HG03575 (cell line): ENCODE data around the gene YAF2.
"Not testable (repeated sequence)": the region's sequence is repeated elsewhere in the genome, so short reads cannot be mapped to it uniquely, and the experiment has no call there.

Experiments
- ATAC-seq: cut with Tn5 transposase; IDR thresholded peaks from one replicate; pipeline ENCODE4 v1.9.1; 2021; ENCODE audit not compliant: unreplicated experiment, insufficient number of reproducible peaks, low FRiP score; ENCODE audit errors: extremely low read depth

Gene YAF2

GRCh38 chr12:42208574-42208973 lies 29.5 kb downstream of the YAF2 start:
- no peak for ATAC-seq

- no peak for ATAC-seq
These were observed 33.2 kb downstream of the YAF2 start for GRCh38 chr12:42204819-42205218.

DNA sequence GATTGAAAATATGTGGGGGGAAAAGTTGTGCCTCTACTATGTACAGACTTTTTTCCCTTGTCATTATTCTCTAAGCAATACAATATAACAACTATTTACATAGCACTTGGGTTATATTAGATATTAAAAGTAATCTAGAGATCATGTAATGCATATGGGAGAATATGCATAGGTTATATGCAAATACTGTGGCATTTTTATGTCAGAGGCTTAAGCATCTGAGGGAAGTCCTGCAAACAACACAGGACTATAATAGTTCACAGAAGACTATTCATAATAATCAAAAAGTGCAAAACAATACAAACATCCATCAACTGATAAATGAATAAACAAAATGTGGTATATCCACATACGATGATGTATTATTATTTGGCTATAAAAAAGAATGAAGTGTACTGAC lies 33.7 kb downstream of the YAF2 start:
- ATAC-seq = no peak

DNA sequence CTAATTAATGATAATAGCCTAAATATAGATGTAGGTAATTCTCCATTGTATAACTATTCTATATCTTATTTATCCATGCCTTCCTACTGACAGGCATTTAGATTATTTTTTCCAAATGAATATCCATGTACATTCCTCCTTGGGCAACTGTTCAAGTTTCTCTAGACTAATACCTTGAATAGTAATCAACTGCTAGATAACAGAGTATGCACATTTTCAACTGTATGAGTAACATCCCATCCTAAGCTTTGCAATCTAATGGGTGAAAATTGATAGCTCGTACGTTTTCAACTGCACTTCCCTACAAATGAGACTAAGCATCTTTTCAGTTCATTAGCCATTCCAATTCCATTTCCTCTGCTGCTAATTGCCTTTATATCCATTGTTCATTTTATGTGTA lies 37.0 kb downstream of the YAF2 start:
- ATAC-seq = no peak

- no peak for ATAC-seq
These were observed 39.0 kb downstream of the YAF2 start for GRCh38 chr12:42199007-42199406.

DNA sequence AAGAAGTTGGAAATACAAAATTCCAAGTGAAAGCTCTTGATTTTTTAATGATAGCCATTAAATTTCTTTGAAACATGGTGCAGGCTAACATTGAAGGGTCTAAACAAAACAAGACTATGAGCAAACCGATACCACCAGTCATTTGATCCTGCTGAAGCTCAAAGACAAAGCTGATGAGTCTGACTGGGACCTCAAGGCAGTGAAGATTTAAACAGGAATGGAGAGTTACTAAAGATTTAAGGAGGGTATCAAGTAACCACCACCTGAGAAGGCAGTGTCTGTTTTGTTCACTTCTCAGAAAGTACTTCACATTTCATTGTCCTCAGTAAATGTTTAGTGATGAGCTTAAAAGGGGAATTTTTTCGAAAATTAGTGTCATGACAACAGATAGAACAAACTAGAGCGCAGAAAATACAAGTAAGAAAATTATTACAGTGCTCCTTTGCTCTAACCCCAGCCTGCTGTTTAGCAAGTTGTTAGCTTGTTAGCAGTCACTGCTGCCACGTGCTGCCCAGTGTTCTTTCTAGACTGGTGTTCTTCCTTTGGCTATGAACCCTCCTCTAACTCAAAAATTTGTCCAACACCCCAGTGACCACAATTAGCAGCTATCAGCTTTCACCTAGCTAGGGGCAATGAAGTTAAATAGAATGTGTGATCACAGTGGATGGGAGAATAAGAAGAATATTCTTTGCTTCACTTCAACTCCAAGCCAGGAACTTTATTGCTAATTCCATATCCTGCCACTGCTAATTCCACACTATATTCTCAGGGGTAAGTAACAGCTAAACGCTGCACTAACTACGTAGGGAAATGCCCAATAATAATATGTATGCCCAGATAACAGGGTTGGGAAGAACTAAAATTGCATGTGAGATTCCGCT lies 41.1 kb downstream of the YAF2 start:
- ATAC-seq = no peak

DNA sequence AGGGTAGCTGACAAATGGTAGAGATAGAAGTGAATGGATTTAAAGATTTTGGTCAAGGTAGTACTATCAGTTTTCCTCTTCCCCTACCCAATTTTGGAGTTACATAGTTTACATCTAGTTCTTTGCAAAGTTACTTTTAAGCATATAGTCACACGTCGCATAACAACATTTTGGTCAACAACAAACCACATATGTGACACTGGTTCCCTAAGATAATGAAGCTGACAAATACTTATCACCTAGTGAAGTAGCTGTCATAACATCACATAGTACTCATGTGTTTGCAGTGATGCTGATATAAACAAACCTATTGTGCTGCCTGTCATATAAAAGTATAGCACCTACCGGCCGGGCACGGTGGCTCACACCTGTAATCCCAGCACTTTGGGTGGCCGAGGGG lies 45.4 kb downstream of the YAF2 start:
- no peak for ATAC-seq

GRCh38 chr12:42192258-42192657 lies 45.8 kb downstream of the YAF2 start:
- no peak for ATAC-seq

DNA sequence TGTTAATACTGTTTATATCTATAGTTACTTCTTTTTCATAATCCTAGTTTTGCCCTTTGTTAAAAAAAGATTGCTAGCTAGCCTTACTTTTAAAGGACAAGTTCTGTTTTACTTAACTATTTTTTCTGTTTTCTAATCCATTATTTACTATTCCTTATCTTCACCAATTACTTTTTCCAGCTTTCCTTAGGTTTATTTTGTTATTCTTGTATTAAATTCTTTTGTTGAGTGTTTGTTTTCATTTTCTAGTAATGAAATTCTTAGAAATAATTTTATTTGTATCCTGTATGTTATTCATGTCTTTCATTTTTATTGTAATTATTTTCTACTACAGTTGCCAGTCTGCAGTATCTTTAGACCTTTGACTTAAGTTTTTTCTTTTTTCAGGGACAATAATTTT lies 47.7 kb downstream of the YAF2 start:
- ATAC-seq = no peak

- not testable (repeated sequence) for ATAC-seq
These were observed 49.8 kb downstream of the YAF2 start for GRCh38 chr12:42188275-42188674.

- no peak for ATAC-seq
These were observed 50.2 kb downstream of the YAF2 start for GRCh38 chr12:42187799-42188198.

GRCh38 chr12:42186793-42187192 lies 51.3 kb downstream of the YAF2 start:
- ATAC-seq = no peak

DNA sequence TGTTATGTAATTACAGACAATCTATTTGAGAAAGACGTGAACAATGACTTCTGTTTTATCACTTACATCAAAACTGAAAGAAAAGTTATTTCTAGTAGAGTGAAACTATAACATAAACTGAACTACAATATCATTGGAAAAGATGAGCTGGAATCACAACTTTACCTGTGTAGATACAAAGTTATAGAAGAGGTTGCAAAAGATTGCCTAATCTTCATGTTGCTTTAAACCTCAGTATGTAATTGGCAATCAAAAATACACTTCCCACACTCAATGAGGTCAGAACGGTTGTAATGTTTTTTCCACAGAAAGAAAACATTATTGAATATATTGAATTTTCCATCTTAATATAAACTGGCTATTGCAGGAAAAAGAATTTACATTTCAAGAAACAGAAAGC lies 55.7 kb downstream of the YAF2 start:
- ATAC-seq = no peak

DNA sequence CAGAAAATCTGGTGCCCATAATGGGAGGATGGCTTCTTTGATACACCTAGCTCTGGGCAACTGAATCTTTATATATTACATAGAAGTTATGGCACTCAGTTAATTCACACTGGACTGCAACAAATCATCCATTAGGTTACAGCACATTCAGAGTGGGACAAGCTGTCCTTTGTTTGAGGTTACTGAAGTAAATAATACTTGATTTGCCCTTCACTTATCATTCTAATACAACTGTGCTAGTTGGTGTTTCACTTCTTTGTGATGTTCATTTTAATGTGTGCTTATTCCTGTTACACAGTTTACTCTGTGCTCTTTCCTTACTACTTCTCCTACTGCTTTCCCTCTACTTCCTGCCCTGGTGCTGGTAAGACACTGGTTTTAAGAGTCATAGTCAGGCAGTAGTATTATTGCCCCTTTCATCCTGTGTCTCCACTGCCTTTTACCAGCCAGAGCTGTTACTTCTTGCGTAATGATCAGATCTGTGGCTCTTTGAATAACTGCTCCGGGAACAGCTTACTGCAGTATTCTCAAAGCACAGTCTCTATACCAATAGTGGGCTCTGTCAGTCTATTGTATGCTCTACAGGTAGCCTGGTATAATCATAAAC lies 57.0 kb downstream of the YAF2 start:
- ATAC-seq = no peak

DNA sequence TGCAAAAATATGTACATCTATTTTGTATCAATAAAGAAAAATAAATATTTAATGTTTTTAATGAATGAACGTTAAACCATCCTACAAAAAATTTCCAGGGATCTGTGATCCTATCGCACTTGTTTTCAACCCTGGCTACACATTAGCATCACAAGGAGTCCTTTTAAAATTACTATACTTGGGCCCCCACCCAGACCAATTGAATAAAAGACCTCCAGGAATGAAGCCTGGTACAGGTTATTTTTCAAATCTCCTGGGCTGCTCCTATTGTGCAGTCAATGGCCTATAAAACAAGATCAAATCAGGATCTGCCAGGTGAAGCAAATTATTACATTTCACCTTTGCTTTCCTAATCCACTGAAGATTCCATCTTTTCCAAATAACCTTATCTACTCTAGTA lies 59.9 kb downstream of the YAF2 start:
- ATAC-seq = no peak

DNA sequence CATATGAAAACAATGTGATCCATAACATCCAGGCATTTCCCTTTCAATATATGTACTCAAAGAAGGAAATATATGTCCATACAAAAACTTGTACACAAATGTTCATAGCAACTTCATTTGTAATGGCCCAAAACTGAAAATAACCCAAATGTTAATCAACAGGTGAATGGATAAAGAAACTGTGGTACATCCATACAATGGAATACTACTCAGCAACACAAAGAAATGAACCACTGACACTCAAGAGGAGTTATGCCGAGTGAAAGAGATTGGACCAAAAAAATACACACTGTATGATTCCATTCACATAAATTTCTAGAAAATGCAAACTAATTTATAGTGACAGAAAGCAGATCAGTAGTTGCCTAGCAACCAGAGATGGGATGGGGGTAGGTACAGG lies 63.1 kb downstream of the YAF2 start:
- no peak for ATAC-seq

DNA sequence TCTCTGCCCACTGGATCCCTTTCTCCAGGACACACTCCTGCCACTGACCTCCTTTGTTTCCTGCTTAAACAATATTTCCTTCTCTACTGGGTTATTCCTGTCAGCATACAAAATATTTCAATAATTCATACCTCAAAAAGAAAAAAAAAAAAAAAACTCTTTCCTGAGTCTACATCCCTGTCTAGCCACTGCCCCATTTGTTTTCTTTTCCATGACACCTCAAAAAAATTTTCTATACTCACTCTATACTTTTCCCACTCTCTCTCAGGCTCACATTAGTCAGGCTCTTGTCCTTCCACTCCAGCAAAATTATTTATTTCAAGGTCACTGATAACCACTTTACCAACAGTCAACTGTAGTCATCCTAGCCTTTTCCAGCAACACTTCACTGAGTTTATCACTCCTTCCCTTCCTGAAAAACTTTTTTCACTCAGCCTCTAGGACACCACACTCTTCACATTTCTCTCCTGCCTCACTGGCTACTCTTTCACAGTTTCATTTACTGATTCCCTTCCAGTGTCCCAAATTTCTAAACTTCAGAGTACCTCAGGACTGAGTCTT lies 64.0 kb downstream of the YAF2 start:
- no peak for ATAC-seq

GRCh38 chr12:42172441-42173210 lies 65.4 kb downstream of the YAF2 start:
- ATAC-seq = no peak

DNA sequence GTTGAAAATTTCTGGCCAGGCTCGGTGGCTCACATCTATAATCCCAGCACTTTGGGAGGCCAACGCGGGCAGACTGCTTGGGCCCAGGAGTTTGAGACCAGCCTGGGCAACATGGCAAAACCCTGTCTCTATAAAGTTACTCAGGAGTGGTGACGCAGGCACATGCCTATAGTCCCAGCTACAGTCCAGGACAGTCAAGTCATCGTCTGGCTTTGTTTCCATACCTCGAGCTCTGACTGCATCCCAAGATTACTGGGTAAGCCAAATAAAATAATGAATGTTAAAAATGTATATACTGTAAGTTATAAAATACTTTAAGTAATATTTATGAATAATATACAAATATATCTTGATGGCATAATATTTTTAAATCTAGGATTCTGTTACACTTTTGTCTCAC lies 70.3 kb downstream of the YAF2 start:
- no peak for ATAC-seq

DNA sequence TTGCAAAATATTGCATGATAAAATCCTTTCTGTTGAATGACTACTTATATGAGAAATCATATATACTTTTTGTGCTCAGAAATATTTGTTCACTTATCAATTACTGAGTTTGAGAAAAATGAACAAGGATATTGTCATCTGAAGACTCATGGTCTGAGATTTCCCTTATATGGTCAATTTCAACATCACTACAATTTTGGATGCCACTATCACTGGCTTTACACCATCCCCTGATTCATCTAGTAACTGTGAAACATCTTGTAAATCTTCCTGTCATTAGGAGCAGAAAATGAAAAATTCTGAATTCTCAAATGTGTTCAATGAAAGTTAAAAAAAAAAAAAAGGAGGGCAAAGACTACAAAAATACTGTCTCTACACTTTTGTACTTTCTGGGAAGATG lies 71.5 kb downstream of the YAF2 start:
- no peak for ATAC-seq
